Measurements from ENCODE around the gene ARHGAP40.

The ARHGAP40 gene
- 0 reads per million in 2 donors for total RNA-seq

DNA sequence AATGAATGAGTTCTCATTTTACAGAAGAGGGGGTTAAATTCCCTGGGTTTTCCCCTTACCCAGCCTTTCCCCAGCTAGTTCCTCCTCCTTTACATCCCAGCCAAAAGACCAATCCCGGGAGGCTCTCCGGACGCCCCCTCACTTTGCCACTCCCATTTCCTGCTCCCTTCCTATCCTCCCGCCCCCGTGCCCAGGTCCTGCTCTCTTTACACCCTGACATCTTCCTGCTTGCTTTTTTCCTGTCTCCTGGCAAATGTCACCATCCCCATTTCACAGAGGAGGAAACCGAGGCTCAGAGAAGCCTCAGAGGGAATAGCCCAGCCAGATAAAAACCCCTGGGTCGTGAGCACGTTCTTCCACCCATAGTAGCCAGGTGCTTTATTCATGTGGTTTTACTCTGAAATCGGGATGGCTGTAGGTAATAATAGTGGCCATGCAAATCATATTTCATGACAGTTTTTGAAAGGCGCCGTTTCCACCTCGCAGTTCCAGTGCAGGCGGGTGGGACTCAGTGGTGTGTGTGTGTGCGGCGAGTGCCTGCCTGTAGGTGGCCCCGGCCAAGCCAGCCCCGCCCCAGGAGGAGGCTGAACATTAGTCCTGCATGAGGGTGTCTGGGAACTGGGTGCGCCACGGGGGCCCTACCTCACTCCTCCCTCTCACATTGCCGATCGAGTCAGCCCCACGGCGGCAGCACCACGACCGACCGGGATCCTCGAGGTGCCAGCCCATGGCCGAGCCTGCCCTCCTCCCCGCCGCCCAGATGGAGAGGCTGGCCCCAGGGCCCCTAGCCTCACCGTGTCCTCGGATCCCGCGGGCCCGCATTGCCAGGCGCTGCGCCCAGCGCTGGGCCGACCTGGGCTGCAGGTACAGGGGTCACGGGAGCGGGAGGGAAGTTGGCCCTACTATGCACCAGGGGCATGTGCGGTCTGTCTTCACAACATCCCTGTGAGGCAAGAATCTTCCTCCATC lies at the start of gene ARHGAP40:
ARHGAP40 (plus strand) TSS at position 594 of the 969 bp plus-strand sequence.
- no peak for DNase-seq

DNA sequence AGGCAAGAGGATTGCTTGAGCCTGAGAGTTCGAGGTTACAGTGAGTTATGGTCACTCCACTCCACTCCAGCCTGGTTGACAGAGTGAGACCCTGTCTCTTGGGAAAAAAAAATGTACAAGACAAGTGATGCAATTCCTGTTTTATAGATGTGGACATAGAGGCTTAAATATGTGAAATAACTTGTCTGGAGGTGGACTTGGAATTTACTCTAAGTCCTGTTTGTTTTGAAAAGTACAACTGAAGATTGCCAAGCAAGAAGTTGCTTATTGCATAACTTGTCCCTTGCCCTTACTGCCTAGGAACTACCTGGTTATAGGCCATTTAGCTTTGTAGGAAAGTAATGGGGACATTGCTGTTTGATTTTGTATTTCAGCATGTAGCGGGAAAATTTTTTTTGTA lies 46.6 kb upstream of the ARHGAP40 start:
- DNase-seq = no peak

DNA sequence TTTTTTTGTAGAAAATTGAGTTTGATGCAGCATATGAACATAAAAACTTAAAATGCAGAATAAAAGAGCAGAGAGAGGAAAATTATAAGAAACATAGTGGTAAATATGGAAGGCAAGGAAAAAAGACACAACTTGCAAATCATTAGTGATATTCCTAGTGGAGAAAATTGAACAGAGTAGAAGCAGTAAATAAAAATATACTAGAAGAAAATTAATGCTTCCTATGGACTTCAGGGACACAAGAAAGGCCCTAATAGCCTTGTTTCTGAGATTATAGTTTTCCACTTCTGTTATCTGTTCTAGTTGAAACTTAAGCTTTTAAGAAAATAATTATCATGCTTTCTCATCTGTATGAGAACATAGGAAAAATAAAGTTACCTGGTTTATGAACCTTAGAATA lies 46.2 kb upstream of the ARHGAP40 start:
- no peak for DNase-seq

DNA sequence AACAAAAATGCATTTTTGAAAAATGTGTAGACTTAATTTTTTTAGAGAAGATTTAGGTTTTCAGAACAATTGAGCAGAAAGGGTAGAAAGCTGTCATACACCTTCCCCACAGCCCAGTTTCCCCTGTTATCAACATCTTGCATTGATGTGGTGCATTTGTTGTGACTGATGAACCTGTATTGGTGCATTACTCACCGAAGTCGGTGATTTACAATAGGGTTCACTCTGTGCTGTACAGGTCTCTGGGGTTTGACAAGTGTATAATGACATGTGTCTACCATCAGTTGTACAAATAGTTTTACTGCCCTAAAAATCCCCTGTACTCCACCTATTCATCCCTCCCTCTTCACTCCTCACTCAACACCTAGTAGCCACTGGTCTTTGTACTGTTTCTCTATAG lies 44.4 kb upstream of the ARHGAP40 start:
- DNase-seq = no peak

DNA sequence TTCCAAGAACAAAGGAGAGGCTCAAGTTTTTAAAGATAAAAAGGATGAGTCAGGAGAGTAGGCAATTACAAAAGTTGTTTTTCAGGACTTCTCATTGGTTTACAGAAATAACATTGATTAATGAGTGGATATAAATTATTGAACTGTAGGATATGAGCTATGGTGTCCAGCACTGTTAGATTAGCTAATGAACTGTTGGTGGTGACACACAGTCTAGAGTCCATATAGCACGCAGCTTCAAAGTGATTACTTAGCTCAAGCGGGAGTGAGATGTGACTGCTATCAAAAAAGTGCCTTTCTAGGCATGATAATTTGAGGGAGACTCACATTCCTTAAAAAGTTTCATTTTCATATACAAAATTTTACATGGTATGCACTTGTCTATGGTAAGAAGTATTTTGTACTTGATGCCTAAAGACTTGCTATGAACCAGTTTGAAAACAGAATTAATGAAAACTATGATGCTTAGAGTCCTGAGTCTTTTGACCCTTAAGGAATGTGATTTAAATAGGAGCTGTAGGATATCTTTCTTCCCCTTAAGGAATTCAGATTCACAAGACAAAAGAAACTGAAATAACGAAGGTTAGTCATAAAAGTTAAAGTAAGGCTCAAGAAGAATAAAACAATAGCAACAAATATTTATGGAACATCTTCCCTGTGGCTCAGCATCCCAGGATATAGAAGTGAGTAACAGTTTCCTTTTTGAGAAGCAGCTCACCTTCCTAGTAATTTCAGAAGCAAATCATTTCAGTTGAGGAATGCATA lies 42.8 kb upstream of the ARHGAP40 start:
- DNase-seq = no peak

DNA sequence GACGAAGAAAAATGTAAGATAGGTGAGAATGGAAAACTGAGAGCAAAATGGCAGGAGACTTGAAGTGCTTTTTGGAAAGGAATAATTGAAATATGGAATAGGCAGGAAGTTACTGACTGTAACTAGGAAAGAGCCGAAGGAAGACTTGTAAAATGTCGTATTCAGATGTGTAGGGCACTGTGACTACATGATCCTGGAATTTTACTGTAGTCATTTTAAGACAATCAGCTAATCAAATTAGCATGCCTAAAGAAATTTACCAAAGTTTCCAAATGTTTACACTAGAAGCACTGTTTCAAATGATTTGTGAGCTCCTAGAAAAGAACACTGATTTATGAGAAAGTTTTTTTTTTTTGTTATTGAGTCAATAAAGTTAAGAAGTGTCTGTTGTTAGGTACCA lies 41.8 kb upstream of the ARHGAP40 start:
- no peak for DNase-seq

DNA sequence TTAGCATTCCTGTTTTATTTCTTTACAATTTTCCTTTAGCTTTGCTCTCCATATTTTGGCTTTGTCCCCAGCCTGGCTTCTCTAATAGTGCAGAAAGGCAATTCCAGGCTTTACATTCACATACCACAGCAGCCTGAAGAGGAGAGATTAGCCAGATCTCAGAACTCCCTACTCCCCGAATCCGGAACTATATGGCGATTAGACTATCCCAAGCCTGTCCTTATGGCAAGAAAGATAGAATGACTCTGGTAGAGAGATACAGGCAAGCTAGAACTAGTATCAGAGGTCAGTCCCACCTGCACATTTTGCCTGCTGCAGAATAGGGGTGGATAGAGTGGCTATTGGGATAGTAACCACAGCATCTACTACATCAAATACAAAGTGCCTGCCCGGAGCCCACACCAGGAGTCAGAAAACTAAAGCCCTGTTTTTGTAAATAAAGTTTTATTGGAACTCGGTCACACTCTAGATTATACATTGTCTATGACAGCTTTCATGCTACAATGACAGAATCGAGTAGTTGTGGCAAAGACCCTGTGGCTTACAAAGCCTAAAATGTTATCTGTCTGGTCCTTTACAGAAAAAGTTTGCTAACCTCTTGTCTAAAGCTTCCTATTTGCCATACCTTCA lies 37.7 kb upstream of the ARHGAP40 start:
- DNase-seq = no peak

DNA sequence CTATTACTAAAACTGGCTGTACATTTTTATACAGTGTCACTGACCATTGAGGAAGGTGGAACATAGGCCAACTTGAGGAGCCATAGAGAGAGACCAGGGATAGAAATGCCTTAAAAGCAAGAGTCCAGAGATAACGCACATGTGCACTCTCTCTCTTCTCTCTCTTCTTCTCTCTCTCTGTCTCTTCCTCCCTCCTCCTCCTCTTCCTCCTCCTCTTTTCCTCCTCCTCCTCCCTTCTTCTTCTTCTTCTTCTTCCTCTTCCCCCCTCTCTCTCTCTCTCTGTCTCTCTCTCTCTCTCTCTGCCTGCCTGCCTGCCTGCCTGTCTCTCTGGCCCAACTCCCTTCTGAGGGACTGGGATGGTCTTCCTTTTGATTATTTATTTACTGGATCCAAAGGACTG lies 36.9 kb upstream of the ARHGAP40 start:
- DNase-seq = no peak

DNA sequence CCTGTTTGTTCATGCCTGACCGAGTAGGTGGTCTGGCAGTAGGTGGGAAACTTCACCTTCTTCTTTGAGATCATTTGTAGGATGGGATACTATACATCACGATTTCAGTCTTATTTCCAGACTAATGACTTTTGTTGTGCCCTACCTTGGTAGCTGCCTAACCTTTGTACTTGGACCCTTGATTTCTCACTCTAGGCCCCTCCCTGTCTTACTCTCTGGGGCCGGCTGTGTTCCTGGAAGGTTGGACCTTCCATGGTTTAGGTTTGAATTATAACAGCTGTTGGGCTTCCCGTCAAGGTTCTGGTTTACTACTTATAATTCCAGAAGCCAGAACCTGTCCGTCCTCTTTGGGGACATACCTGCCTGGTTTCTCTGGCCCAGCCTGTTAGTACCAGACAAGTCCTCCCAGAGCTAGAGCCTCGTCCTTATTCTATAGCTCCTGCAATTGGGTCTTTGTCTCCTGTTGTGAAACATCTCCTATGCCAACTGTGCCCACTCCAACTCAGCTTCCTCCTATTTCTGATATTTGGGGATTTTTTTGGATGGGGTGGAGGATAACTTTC lies 35.5 kb upstream of the ARHGAP40 start:
- DNase-seq = no peak

DNA sequence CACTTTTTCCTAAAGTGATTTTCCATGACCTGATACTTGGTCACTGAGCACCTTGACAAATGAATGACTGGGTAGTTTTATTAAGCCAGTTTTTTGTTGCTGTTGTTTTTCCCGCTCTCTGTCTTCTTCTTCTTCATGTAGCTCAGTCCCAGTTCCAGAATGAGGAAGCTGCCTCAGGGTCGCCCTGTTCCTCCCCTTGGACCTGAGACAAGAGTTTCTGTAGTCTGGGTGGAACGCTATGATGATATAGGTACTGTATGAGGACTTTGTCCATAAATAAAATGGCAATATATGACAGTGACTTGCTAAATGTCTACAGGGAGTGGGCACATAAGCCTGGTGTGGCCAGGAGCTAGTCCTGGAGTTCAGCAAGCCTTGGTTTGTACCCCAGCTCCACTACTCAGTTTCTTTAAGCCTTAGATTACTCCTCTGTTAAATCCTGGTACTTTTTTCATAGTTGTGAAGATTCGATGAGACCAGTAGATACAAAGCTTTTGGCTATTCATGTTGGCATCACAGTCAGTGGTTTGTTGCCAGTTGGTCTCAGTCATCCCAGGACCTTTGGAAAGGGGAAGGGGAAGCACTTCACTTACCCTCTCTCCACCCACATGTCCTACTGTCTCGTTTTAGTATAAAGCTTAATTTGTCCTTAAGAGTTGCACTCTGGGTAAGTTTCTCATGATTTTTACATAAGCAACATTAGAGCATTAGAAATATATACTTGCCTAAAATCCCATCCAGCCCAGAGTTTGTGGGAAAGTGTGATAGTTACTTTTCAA lies 31.7 kb upstream of the ARHGAP40 start:
- DNase-seq = no peak

DNA sequence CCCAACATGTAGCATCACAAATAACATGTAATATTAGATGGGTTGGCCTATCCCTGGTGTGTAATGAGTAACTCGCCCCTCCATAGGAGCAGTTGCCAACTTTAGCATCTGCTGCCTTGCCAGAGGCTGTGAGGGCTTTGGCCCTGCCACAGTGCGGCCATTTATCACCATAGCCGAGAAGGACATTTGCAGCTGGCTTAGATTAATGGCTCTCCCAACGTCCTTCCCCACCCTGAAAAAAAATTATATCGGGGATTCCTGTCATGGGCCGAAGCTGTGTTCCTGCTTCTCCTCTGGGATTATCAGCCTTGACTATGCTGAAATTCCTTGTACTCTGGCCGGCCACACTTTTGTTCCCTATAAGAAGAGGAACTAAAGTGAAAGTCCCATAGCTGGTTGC lies 28.2 kb upstream of the ARHGAP40 start:
- DNase-seq = no peak

DNA sequence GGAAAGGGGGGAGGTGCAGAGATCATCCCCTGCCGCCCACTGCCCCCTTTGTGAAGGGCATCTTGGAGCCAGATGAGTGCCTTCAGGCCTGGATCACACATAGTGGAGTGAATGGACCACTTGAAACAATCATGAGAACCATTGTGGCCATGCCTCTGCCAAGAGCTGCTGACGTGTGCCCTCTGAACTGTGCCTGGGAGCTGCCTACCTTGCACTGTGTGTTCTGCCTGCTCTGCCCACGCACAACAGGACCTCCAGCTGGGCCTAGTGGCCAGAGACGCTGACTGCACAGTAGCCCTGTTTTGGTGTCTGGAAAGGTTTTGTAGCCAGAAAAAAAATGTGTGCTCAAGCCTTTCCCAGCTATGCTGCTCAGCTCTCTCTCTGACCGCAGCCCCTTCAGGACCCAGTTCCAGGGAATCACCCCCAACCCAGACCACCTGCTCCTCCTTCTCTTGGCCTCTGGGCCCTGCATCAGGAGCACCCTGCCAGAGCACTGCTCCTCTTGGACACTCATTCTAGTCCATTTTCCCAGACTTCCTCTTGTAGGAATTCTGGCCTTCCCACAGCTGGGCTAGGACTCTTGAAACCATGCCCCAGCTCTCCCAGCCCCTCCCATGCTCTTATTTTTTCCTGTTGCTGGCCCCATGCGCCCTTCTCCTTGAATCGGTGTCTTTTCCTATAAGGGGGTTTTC lies 22.2 kb upstream of the ARHGAP40 start:
- no peak for DNase-seq

DNA sequence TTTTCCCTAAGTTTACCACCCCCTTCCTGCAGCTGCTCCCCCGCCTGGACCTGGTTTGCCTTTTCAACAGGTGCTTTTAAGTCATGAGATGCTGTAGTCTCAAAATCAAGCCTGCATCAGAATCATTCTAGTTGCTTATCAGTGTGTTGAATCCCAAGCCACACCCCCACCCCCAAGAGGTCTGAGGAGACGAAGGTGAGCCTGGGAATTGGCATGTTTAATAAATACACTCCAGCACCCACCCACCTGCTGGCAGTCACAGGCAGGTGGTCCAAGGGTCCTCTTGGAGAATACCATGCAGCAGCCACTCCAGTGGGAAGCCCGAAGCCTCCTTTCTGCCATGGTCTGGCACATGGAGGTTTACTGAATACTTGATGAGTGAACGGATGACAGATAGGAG lies 21.7 kb upstream of the ARHGAP40 start:
- no peak for DNase-seq

DNA sequence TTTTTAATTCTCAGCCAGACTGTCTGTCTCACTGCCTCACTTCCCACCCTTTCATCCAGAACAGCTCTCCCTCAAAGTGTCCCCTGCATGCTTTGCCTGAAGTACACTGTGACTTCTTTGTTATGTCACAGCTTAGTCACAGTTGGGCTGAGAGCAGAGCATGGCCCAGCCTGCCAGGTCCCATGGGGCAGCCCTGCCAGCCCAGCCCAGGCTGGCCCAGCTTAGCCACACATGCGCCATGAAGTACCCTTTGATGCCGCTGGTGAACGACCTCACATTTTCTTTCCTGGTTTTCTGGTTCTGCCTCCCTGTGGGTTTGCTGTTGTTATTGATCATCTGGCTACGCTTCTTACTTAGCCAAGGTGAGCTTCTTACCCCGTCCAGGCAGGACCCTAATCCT lies 20.6 kb upstream of the ARHGAP40 start, which contains the start of gene ADIG:
ADIG (plus strand) TSS at position 185 of the 400 bp plus-strand sequence; CDS start at position 239, 54 bp downstream.
- no peak for DNase-seq

DNA sequence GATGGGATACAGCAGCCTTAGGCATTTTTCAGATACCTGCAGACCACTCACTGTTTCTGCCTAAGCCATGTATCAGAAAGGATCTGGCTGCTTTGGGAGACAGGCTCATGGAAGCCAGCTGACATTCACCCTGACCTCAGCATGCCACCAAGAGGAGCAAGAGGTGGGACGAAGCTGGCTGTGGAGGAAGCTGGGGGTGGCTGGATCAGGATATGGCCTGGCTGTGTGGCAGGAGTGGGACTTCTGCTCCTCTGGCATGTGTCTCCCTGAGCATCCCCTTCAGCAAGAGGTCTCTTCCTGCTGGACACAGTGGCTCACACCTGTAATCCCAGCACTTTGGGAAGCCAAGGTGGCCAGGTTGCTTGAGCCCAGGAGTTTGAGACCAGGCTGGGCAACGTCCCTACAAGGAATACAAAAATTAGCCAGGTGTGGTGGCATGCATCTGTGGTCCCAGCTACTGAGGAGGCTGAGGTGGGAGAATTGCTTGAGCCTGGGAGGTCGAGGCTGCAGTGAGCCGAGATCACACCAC lies 19.7 kb upstream of the ARHGAP40 start:
- no peak for DNase-seq

DNA sequence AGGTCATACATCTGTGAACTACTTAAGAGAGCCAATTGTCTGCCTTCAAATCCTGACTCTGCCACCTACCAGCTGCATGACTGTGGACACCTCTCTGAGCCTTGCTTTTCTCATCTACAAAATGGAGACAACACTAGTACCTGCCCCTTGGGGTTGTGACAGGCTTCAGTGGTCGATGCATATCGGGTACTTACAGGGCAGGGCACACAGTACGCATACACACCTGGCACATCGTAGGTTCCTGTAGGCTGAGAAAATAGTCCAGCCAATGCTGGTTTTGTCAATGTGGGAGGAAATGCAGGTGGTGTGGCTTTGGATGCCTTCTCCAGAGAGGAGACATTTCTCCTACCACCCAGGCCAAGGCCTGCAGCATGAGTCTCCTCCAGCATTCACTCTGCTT lies 18.3 kb upstream of the ARHGAP40 start:
- no peak for DNase-seq

DNA sequence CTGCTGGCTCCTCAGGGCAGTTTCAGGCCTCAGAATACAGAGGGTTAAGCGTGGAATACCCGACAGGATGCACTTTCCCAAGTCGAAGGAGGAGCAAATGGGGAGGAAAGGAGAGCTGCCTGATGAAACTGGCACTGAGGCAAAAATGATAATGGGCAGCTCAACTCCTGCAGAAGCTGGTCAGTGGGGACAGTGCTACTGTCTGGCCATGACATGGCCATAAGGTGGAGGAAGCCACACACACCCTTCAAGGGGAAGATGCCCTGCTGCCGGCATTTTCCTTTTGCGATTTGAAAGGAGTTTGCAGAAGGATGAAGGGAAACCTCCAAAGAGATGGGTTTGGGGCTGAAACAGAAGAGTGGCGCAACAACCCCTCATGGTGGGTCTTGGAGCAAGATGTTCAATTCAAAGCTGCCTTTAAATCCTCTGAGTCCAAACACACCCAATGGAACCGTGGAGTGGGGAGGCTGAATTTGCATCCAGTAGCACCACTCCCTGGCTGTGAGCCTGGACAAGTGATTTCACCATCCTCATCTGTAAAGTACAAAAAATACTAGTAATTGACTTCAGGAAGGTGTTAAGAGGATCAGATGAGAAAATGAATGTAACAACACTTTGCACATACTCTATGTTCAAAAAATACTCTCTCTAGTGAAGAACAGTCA lies 17.4 kb upstream of the ARHGAP40 start:
- no peak for DNase-seq

DNA sequence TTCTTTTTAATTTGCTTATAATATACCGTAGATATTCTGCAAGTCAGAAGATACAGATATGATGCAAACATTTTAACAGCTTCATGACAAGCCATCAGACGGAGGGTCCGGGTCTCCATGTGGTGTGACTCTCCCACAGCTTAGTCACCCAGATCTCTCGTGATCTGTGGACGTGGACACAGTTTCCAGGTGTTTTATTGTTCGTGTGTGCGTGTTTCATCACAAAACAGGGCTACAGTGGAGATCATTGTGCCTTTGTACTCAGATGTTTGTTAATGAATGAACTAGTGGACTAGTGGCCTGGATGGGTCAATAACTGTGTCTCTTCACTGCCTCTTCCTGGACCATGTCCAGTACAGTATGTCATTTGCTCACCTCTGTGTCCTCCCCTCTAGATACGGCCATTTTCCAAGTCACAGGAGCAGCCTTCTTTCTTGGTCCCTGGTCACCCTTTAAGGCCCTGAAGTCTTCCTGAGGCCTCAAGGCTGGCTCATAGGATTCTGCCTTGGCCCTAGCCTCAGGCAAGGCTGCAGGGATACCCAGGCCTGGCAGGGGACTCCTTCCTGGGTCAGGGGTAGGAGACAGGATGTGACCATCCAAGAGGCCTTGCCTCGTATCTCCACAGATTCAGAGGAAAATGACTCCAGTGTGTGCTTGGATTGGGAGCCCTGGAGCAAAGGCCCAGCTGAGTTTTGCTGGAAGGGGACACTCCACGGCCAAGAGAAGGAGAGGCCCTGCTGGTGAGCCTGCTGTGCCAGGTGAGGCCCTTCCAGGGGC lies 16.0 kb upstream of the ARHGAP40 start:
- DNase-seq = no peak

DNA sequence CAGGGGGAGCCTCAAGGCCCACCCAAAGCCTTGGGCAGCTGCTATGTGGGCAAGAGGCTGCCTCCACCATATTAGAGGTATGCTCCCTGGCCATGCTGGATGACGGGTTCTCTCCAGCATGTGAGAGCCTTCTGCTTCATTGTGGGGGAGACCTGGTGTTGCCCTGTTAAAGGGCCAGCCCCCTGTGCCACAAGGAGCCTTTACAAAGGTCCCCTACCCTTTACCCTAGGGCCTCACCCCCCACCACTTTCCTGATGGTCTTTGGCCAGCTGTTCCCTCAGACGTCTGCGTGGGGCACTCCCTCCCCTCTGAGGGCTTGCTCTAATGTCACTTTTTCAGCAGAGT lies 15.5 kb upstream of the ARHGAP40 start:
- no peak for DNase-seq

DNA sequence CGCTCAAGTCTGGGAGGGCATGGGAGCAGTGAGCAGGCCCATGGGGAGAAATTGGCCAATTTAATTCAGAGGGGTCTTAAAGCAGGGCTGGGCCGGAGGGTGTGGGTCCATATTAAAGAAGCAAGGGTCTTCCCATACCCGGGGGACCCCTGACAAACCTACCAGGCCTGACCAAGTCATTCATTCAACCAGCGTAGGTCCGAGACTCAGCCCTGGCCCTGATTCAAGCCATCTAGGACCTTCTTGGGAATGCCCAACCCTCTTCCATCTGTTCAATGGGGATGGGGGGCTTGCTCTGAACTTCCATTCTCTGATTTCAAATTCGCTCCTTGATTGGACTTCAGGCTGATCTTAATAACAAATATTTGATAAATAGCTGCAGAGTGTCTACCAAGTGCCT lies 13.3 kb upstream of the ARHGAP40 start:
- no peak for DNase-seq
